H1 (cell line): ENCODE results near the gene TMEM44. TPM values are rescaled to one million over a fixed set of nuclear protein-coding genes. Genes with fewer than 3 reads are reported as not detected.
A peak's percentile ranks its signal among the peaks of the same experiment; 100 is the strongest.

Experiments used
- BACH1 ChIP-seq: IDR thresholded peaks from 2 replicates; pipeline ENCODE4 v1.6.1; 2012; ENCODE audit warnings: low read length, improper control_type of control experiment
- CBX8 ChIP-seq: fragments of 300-800, 300-1000 bp; sonication (generic); IDR thresholded peaks from 2 replicates; pipeline ENCODE4 v1.7.1; 2016; ENCODE audit warnings: low read depth, low read length, borderline replicate concordance
- CHD7 ChIP-seq: fragments of 300-600 bp; sonication (generic); IDR thresholded peaks from 2 replicates; pipeline ENCODE4 v1.7.1; 2012; ENCODE audit warnings: low read length, moderate library complexity, mild to moderate bottlenecking, inconsistent platforms; ENCODE audit not compliant: insufficient replicate concordance
- E2F6 ChIP-seq: IDR thresholded peaks from 2 replicates; pipeline ENCODE4 v1.6.1; 2012; ENCODE audit warnings: inconsistent platforms
- FOSL1 ChIP-seq: IDR thresholded peaks from 2 replicates; pipeline ENCODE4 v1.6.1; 2011; ENCODE audit warnings: mild to moderate bottlenecking, low read depth, low read length, moderate library complexity; ENCODE audit not compliant: insufficient read depth
- MAFK ChIP-seq: IDR thresholded peaks from 2 replicates; pipeline ENCODE4 v1.6.1; 2012; ENCODE audit warnings: low read depth, mild to moderate bottlenecking, improper control_type of control experiment, low read length
- MAX ChIP-seq: IDR thresholded peaks from 2 replicates; pipeline ENCODE4 v1.6.1; 2012; ENCODE audit warnings: inconsistent platforms
- PHF8 ChIP-seq: fragments of 200-600 bp; sonication (generic); conservative IDR thresholded peaks from 2 replicates; pipeline ENCODE4 v1.7.1; 2012; ENCODE audit warnings: low read depth, mild to moderate bottlenecking, inconsistent platforms, low read length, moderate library complexity
- polyA plus RNA-seq, 7 experiments: library from polyadenylated mRNA; depleted of rRNA in 3 of 7; stranded (reverse) in 5 of 7; unstranded in 2 of 7; fragments of >200 nt in 5 of 7; fragments of 200-250 nt in 2 of 7; gene quantifications; 1 replicate in 5 of 7; 2 replicates in 1 of 7; 4 replicates in 1 of 7; pipeline versions ENCODE4 v1.2.1 to v1.2.3, GENCODE V29; 2011 to 2013; ENCODE audit warnings: missing spikeins in 2 of 7, mixed read lengths in 2 of 7
- total RNA-seq: library from RNA; stranded (reverse); fragmentation: NEBNext Ultra II Directional; extraction: Animal tissue kit (Norgen Biotek cat#: 25700); gene quantifications from 2 replicates; pipeline ENCODE4 v1.2.1, GENCODE V29; 2021

Gene TMEM44
- total and polyA plus RNA-seq, 2 of the 8 experiments (the other 6 are each of a cell fraction or from before 2014, with no cell fraction given): 14.0 to 16.7 TPM

GRCh38 chr3:194556086-194557056 is 76.8 kb downstream of the TMEM44 start (continued):
- TF ChIP-seq CHD7 (no peak), MAFK (peak; percentile 44; the same call in 1 of the 2 replicates), PHF8 (no peak), E2F6 (no peak), MAX (no peak), BACH1 (peak; percentile 80), CBX8 (no peak), FOSL1 (no peak)
